Prostate gland (tissue), 2 donors: Measurements from ENCODE around the gene TLCD3A. TPM values are rescaled to one million over a fixed set of nuclear protein-coding genes. Genes with fewer than 3 reads are reported as not detected.

Experiments used
- DNase-seq: peaks from one replicate; pipeline ENCODE4 v3.0.0-alpha.2; 2019; ENCODE audit warnings: low spot score
- H3K27ac ChIP-seq, 2 donors: fragments of 200-600 bp; sonication (generic); 2 replicates each; pipeline ENCODE4 v1.5.1; 2017 to 2019
- H3K27me3 ChIP-seq: fragments of 200-600 bp; sonication (generic); replicated peaks from 2 replicates; pipeline ENCODE4 v1.5.1; 2019; ENCODE audit not compliant: insufficient read depth
- H3K36me3 ChIP-seq, 2 donors: fragments of 200-600 bp; sonication (generic); 1 replicate in 1 of 2; 2 replicates in 1 of 2; pipeline versions ENCODE4 v1.5.1 to v1.8.1; 2017 to 2019
- H3K4me1 ChIP-seq: fragments of 200-600 bp; sonication (generic); replicated peaks from 2 replicates; pipeline ENCODE4 v1.5.1; 2019
- H3K4me3 ChIP-seq, 2 donors: fragments of 200-600 bp; sonication (generic); 2 replicates each; pipeline ENCODE4 v1.5.1; 2017 to 2019
- H3K9me3 ChIP-seq: fragments of 200-600 bp; sonication (generic); 2 replicates; pipeline ENCODE4 v1.5.1; 2017
- CTCF ChIP-seq, 4 experiments: fragments of 200-600 bp in 2 of 4; fragments of 450-650 bp in 2 of 4; sonication (generic) in 2 of 4; IDR thresholded peaks; 1 replicate in 3 of 4; 2 replicates in 1 of 4; pipeline ENCODE4 v1.5.1; 2016 to 2019; ENCODE audit warnings: antibody characterized with exemption in 4 of 4, mild to moderate bottlenecking in 2 of 4, moderate library complexity in 2 of 4
- POLR2A ChIP-seq: fragments of 450-650 bp; IDR thresholded peaks from one replicate; pipeline ENCODE4 v1.6.1; 2016; ENCODE audit warnings: antibody characterized with exemption, mild to moderate bottlenecking
- POLR2AphosphoS5 ChIP-seq: sonication (generic); formaldehyde crosslinking; IDR thresholded peaks from one replicate; pipeline ENCODE4 v1.6.1; 2017; ENCODE audit warnings: antibody characterized with exemption
- WGBS: methylation state at CpG from one replicate; pipeline ENCODE4 v1.1.5; 2018; 5-methylcytosine and 5-hydroxymethylcytosine counted together
- intact Hi-C: fragments of 100-400 bp; cut with DNase I; formaldehyde crosslinking; loops from one replicate; pipeline ENCODE4 v1.14.2; 2022
- total RNA-seq, 2 donors: library from RNA; depleted of rRNA; stranded (reverse); fragments of >200 nt; gene quantifications; one replicate each; pipeline ENCODE4 v1.1.0, GENCODE V29; 2016

TLCD3A gene
- total RNA-seq, 2 donors from 2014 or later: 8.1 to 12.0 TPM

- H3K36me3 ChIP-seq: no peaks in the 10 kb centered on the region
- TF ChIP-seq POLR2A (no peak), POLR2AphosphoS5 (no peak), CTCF (IDR thresholded peaks at IDR 0.05) (no peak)
- intact Hi-C loops: no loop called here
- H3K27me3 ChIP-seq: no peaks in the 10 kb centered on the region
- no peaks in the 10 kb centered on the region for H3K4me1 ChIP-seq
- no peaks in the 10 kb centered on the region for H3K9me3 ChIP-seq
- 72% methylated on average over 6 of the region's 6 CpGs for WGBS
- DNase-seq: no peak
- H3K27ac ChIP-seq: no peak overlapping the region
- no peak overlapping the region for H3K4me3 ChIP-seq
Observed at GRCh38 chr17:705863-706262, 26.5 kb upstream of the TLCD3A start.

GRCh38 chr17:708132-708531, 24.3 kb upstream of the TLCD3A start:
- WGBS: 77% methylated on average over 5 of the region's 5 CpGs
- no peaks in the 10 kb centered on the region for H3K9me3 ChIP-seq
- intact Hi-C loops: no loop called here
- H3K27me3 ChIP-seq: no peaks in the 10 kb centered on the region
- H3K36me3 ChIP-seq: no peaks in the 10 kb centered on the region
- no peaks in the 10 kb centered on the region for H3K4me1 ChIP-seq
- H3K4me3 ChIP-seq: no peak overlapping the region
- no peak for DNase-seq
- H3K27ac ChIP-seq: no peak overlapping the region
- TF ChIP-seq POLR2A (no peak), CTCF (IDR thresholded peaks at IDR 0.05) (no peak), POLR2AphosphoS5 (no peak)

GRCh38 chr17:718075-718474, 14.3 kb upstream of the TLCD3A start:
- H3K9me3 ChIP-seq: no peaks in the 10 kb centered on the region
- no peaks in the 10 kb centered on the region for H3K27me3 ChIP-seq
- intact Hi-C loops: no loop called here
- DNase-seq: no peak
- TF ChIP-seq CTCF (IDR thresholded peaks at IDR 0.05): no peak
- TF ChIP-seq POLR2A: no peak
- no peak for TF ChIP-seq POLR2AphosphoS5
- no peak overlapping the region for H3K27ac ChIP-seq
- WGBS: 77% methylated on average over 5 of the region's 5 CpGs
- no peaks in the 10 kb centered on the region for H3K4me1 ChIP-seq
- H3K36me3 ChIP-seq: no peaks in the 10 kb centered on the region
- H3K4me3 ChIP-seq: no peak overlapping the region

- TF ChIP-seq POLR2AphosphoS5: no peak
- no peak for TF ChIP-seq CTCF (IDR thresholded peaks at IDR 0.05)
- no peak for TF ChIP-seq POLR2A
- 69% methylated on average over 13 of the region's 13 CpGs for WGBS
- H3K27ac ChIP-seq: peak overlapping the region in 1 of 2 donors; percentile 48
Observed at GRCh38 chr17:720706-721539, 11.5 kb upstream of the TLCD3A start.

GRCh38 chr17:721540-721937, 10.9 kb upstream of the TLCD3A start:
- Histone ChIP-seq H3K4me1 (no peaks in the 10 kb centered on the region), H3K9me3 (no peaks in the 10 kb centered on the region), H3K27ac (peak overlapping the region in 1 of 2 donors; percentile 48), H3K27me3 (no peaks in the 10 kb centered on the region), H3K36me3 (no peaks in the 10 kb centered on the region), H3K4me3 (no peak overlapping the region)
- intact Hi-C loops: no loop called here
- peak; percentile 42 for DNase-seq
- 35% methylated on average over 5 of the region's 5 CpGs for WGBS
- TF ChIP-seq POLR2AphosphoS5 (peak; percentile 30), POLR2A (no peak)

More at GRCh38 chr17:720706-721539, 11.5 kb upstream of the TLCD3A start:
- DNase-seq: no peak
- no peaks in the 10 kb centered on the region for H3K27me3 ChIP-seq
- no peak overlapping the region for H3K4me3 ChIP-seq
- no peaks in the 10 kb centered on the region for H3K4me1 ChIP-seq
- intact Hi-C loops: no loop called here
- no peaks in the 10 kb centered on the region for H3K9me3 ChIP-seq
- no peaks in the 10 kb centered on the region for H3K36me3 ChIP-seq
